ENCODE data around the gene KISS1R.

DNA sequence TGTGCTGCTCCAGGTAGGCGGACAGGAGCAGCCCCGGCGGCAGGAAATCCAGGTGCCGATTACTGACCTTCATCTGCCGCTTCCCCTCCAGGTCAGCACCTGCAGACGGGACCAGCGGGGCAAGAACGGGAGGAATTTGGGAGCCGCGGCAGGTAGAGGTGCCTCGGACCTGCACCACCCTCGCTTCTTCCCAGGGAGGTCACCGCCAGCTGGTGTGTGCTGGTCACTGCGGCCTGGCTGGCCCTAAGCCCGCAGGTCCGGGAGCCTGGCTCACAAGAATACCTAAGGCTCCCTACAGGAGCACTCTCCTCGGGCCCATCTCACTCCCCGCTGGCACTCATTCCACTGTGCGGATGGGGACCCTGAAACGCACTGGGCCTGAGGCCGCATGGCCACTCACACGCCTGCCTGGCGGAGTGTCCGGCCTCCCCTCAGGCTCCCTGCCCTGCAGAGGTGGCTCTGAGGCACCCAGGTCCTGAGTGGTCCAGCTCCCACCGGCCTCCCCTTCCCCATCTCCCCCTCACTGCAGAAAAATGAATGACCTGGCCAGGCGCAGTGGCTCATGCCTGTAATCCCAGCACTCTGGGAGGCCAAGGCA lies 19.6 kb upstream of the KISS1R start:
- TF ChIP-seq, protein P1, sequence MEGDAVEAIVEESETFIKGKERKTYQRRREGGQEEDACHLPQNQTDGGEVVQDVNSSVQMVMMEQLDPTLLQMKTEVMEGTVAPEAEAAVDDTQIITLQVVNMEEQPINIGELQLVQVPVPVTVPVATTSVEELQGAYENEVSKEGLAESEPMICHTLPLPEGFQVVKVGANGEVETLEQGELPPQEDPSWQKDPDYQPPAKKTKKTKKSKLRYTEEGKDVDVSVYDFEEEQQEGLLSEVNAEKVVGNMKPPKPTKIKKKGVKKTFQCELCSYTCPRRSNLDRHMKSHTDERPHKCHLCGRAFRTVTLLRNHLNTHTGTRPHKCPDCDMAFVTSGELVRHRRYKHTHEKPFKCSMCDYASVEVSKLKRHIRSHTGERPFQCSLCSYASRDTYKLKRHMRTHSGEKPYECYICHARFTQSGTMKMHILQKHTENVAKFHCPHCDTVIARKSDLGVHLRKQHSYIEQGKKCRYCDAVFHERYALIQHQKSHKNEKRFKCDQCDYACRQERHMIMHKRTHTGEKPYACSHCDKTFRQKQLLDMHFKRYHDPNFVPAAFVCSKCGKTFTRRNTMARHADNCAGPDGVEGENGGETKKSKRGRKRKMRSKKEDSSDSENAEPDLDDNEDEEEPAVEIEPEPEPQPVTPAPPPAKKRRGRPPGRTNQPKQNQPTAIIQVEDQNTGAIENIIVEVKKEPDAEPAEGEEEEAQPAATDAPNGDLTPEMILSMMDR (IDR thresholded peaks at IDR 0.05; ENCODE audit: poor library complexity) = no peak
- TF ChIP-seq EZH2 (IDR thresholded peaks at IDR 0.05; ENCODE audit: borderline replicate concordance) = no peak
- TF ChIP-seq EZH2phosphoT487 (IDR thresholded peaks at IDR 0.05; ENCODE audit: low read depth, severe bottlenecking, unreplicated experiment) = no peak

All from hepatocyte (in vitro differentiated cells).